ENCODE results near the gene CSF1. TPM values are rescaled to one million over a fixed set of nuclear protein-coding genes. Genes with fewer than 3 reads are reported as not detected.

CSF1 gene
- total and polyA plus RNA-seq, 2 donors (not counting 1 experiment from before 2014, with no cell fraction given), result 28.6 to 48.9 TPM

DNA sequence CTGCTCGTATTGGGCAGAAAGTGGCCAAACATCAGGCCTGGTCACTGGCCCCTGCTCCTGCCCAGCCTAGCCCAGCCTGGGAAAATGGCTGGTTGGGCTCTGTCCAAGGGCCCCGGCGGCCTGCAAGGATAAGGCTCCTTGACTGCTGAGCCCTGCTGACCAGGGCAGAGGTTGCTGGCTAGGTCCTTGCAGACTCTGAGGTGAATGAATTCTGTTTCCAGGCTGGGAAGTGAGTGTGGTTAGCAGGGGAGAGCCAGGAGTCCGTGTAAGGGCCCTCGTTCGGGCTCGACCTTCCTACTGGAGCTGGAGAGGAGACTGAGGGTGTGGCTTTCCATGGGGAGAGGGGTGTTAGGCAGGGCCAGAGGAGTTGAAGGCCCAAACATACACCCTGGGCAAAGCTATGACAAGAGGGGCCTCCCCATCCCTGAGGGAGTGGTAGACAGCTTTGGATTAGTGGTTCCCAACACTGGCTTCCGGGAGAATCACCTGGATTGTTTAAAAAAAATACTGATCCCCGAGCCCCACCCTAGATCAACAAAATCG, 20.6 kb downstream of the CSF1 start:
- H3K79me2 ChIP-seq (ENCODE audit: control insufficient read depth, insufficient read depth, low read length), result no peaks in the 10 kb centered on the region
- no peaks in the 10 kb centered on the region for H4K20me1 ChIP-seq (ENCODE audit: control insufficient read depth, extremely low read depth, insufficient read depth, low read length)
- H2AFZ ChIP-seq (ENCODE audit: low read length), result no peak overlapping the region
- no peaks in the 10 kb centered on the region for H3K9me3 ChIP-seq (ENCODE audit: control insufficient read depth, insufficient read depth, low read depth, low read length)
- no peak overlapping the region for H3K9ac ChIP-seq (ENCODE audit: insufficient read depth, low read length)
- peak; percentile 80 to 85 for DNase-seq (ENCODE audit: low read depth in 2 of 2)
- H3K4me3 ChIP-seq (replicated peaks in 1 of 4; ENCODE audit: control extremely low read depth in 1 of 4, insufficient read depth in 1 of 4, low read depth in 3 of 4, low read length in 4 of 4), result no peak overlapping the region
- no peaks in the 10 kb centered on the region for H3K27me3 ChIP-seq (ENCODE audit: control insufficient read depth, insufficient read depth, low read length)
- peaks cover 17% of the 10 kb centered on the region for H3K36me3 ChIP-seq (ENCODE audit: control insufficient read depth, insufficient read depth, low read length)
- no peak overlapping the region for H3K27ac ChIP-seq (ENCODE audit: insufficient read depth, low read length)
- TF ChIP-seq EZH2 (IDR thresholded peaks at IDR 0.05; ENCODE audit: low read length, missing control alignments) (no peak), CTCF (conservative IDR thresholded peaks at IDR 0.05 in 1 of 2, IDR thresholded peaks at IDR 0.05 in 1 of 2; ENCODE audit: low read depth in 1 of 2, low read length in 2 of 2) (no peak)
- peaks cover 26% of the 10 kb centered on the region for H3K4me1 ChIP-seq (ENCODE audit: control insufficient read depth, extremely low read depth, insufficient read depth, low read length)
- peak overlapping the region; percentile 32 for H3K4me2 ChIP-seq (ENCODE audit: extremely low read depth, insufficient read depth, low read length)

DNA sequence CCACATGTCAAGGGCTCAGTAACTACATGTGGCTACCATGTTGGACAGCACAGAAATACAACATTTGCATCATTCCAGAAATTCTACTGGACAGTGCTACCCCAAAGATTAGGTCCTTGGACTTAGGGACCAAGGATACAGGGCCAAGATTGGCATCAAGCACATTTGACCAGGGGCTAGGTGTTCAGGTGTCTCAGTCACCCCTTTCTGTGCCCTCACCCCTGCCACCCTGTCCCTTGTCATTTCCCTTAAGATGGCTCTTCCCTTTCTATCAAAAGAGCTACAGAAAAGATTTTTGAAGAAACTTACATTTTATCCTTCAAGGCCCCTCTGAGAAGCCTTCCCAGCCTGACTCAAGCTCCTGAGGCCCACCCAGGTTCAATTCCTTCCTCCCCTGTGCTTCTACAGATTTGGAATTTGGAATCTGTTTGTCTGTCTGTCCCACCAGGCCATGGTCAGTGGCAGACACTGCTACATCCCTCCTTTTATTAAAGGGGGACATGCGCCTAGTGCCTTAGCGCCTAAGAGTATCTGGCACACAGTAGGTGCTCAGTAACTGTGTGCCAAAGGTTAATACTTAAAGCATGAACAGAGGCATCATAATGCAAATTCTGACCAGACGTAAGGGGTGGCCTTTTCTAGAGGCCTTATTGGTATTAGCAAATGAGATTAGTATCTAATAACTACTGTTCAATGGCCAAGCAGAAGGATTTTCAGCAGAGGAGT, 21.4 kb downstream of the CSF1 start:
- Histone ChIP-seq H3K4me2 (ENCODE audit: extremely low read depth, insufficient read depth, low read length) (no peak overlapping the region), H4K20me1 (ENCODE audit: control insufficient read depth, extremely low read depth, insufficient read depth, low read length) (no peaks in the 10 kb centered on the region), H3K36me3 (ENCODE audit: control insufficient read depth, insufficient read depth, low read length) (peaks cover 17% of the 10 kb centered on the region), H3K9me3 (ENCODE audit: control insufficient read depth, insufficient read depth, low read depth, low read length) (no peaks in the 10 kb centered on the region), H3K4me3 (replicated peaks in 1 of 4; ENCODE audit: control extremely low read depth in 1 of 4, insufficient read depth in 1 of 4, low read depth in 3 of 4, low read length in 4 of 4) (no peak overlapping the region), H2AFZ (ENCODE audit: low read length) (no peak overlapping the region), H3K79me2 (ENCODE audit: control insufficient read depth, insufficient read depth, low read length) (no peaks in the 10 kb centered on the region), H3K27ac (ENCODE audit: insufficient read depth, low read length) (no peak overlapping the region), H3K4me1 (ENCODE audit: control insufficient read depth, extremely low read depth, insufficient read depth, low read length) (peaks cover 26% of the 10 kb centered on the region), H3K9ac (ENCODE audit: insufficient read depth, low read length) (no peak overlapping the region), H3K27me3 (ENCODE audit: control insufficient read depth, insufficient read depth, low read length) (no peaks in the 10 kb centered on the region)
- no peak for DNase-seq (ENCODE audit: low read depth in 2 of 2)
- TF ChIP-seq EZH2 (IDR thresholded peaks at IDR 0.05; ENCODE audit: low read length, missing control alignments) (no peak), CTCF (conservative IDR thresholded peaks at IDR 0.05 in 1 of 2, IDR thresholded peaks at IDR 0.05 in 1 of 2; ENCODE audit: low read depth in 1 of 2, low read length in 2 of 2) (no peak)

- Histone ChIP-seq H3K4me3 (replicated peaks in 1 of 4; ENCODE audit: control extremely low read depth in 1 of 4, insufficient read depth in 1 of 4, low read depth in 3 of 4, low read length in 4 of 4) (no peak overlapping the region), H3K27ac (ENCODE audit: insufficient read depth, low read length) (no peak overlapping the region), H3K4me2 (ENCODE audit: extremely low read depth, insufficient read depth, low read length) (no peak overlapping the region), H3K36me3 (ENCODE audit: control insufficient read depth, insufficient read depth, low read length) (peaks cover 16% of the 10 kb centered on the region), H3K9me3 (ENCODE audit: control insufficient read depth, insufficient read depth, low read depth, low read length) (no peaks in the 10 kb centered on the region), H3K79me2 (ENCODE audit: control insufficient read depth, insufficient read depth, low read length) (no peaks in the 10 kb centered on the region), H3K9ac (ENCODE audit: insufficient read depth, low read length) (no peak overlapping the region), H3K27me3 (ENCODE audit: control insufficient read depth, insufficient read depth, low read length) (no peaks in the 10 kb centered on the region), H4K20me1 (ENCODE audit: control insufficient read depth, extremely low read depth, insufficient read depth, low read length) (no peaks in the 10 kb centered on the region), H3K4me1 (ENCODE audit: control insufficient read depth, extremely low read depth, insufficient read depth, low read length) (peaks cover 25% of the 10 kb centered on the region), H2AFZ (ENCODE audit: low read length) (no peak overlapping the region)
- DNase-seq (ENCODE audit: low read depth in 2 of 2), result no peak
- TF ChIP-seq CTCF (conservative IDR thresholded peaks at IDR 0.05 in 1 of 2, IDR thresholded peaks at IDR 0.05 in 1 of 2; ENCODE audit: low read depth in 1 of 2, low read length in 2 of 2) (no peak), EZH2 (IDR thresholded peaks at IDR 0.05; ENCODE audit: low read length, missing control alignments) (no peak)
These were observed 22.0 kb downstream of the CSF1 start for GRCh38 chr1:109932679-109933078.
